ENCODE data around the gene PDE9A. TPM values are rescaled to one million over a fixed set of nuclear protein-coding genes. Genes with fewer than 3 reads are reported as not detected.

PDE9A gene
- total RNA-seq, 1 donor from 2014 or later: 3.9 TPM

- no peaks in the 10 kb centered on the region for H3K36me3 ChIP-seq (ENCODE audit: control insufficient read depth, insufficient read depth, low read length)
- no peak overlapping the region for H3K4me3 ChIP-seq (ENCODE audit: low read depth, low read length)
- no peak for TF ChIP-seq CTCF (IDR thresholded peaks at IDR 0.05; ENCODE audit: insufficient read depth, low read length, poor library complexity, severe bottlenecking)
- no peak for DNase-seq (ENCODE audit: low read depth)
- peaks cover 62% of the 10 kb centered on the region for H3K27me3 ChIP-seq (ENCODE audit: control insufficient read depth, insufficient read depth, low read length)
Observed at GRCh38 chr21:42781150-42781970, 127.9 kb downstream of the PDE9A start.

- Histone ChIP-seq H3K27me3 (ENCODE audit: control insufficient read depth, insufficient read depth, low read length) (peaks cover 60% of the 10 kb centered on the region), H3K4me3 (ENCODE audit: low read depth, low read length) (no peak overlapping the region)
- no peak for TF ChIP-seq CTCF (IDR thresholded peaks at IDR 0.05; ENCODE audit: insufficient read depth, low read length, poor library complexity, severe bottlenecking)
Observed at GRCh38 chr21:42781971-42782722, 128.7 kb downstream of the PDE9A start.

GRCh38 chr21:42782723-42783242, 129.4 kb downstream of the PDE9A start:
- no peak for DNase-seq (ENCODE audit: low read depth)
- no peak for TF ChIP-seq CTCF (IDR thresholded peaks at IDR 0.05; ENCODE audit: insufficient read depth, low read length, poor library complexity, severe bottlenecking)
- peaks cover 53% of the 10 kb centered on the region for H3K27me3 ChIP-seq (ENCODE audit: control insufficient read depth, insufficient read depth, low read length)
- H3K36me3 ChIP-seq (ENCODE audit: control insufficient read depth, insufficient read depth, low read length): no peaks in the 10 kb centered on the region
- H3K4me3 ChIP-seq (ENCODE audit: low read depth, low read length): no peak overlapping the region

More at GRCh38 chr21:42781971-42782722, 128.7 kb downstream of the PDE9A start:
- DNase-seq (ENCODE audit: low read depth): no peak
- no peaks in the 10 kb centered on the region for H3K36me3 ChIP-seq (ENCODE audit: control insufficient read depth, insufficient read depth, low read length)

DNA sequence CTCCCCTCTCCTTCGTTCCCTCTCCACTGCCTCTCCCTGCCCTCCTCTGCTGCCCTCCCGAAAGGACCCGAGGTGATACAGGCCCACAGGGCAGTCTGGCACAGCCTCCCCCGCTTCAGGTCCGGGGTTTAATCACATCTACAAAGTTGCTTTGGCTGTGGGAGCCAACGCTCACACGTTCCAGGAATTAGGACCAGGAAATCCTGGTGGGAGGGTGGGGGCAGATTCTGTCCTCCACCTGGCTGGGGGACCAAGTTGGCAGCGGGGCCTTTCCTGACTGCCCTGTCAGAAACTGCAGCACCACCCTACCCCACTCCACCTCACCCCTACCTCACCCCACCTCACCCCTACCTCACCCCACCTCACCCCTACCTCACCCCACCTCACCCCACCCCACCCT, 130.9 kb downstream of the PDE9A start:
- no peak for DNase-seq (ENCODE audit: low read depth)
- H3K4me3 ChIP-seq (ENCODE audit: low read depth, low read length): no peak overlapping the region
- H3K27me3 ChIP-seq (ENCODE audit: control insufficient read depth, insufficient read depth, low read length): peaks cover 47% of the 10 kb centered on the region
- TF ChIP-seq CTCF (IDR thresholded peaks at IDR 0.05; ENCODE audit: insufficient read depth, low read length, poor library complexity, severe bottlenecking): no peak
- H3K36me3 ChIP-seq (ENCODE audit: control insufficient read depth, insufficient read depth, low read length): no peaks in the 10 kb centered on the region

DNA sequence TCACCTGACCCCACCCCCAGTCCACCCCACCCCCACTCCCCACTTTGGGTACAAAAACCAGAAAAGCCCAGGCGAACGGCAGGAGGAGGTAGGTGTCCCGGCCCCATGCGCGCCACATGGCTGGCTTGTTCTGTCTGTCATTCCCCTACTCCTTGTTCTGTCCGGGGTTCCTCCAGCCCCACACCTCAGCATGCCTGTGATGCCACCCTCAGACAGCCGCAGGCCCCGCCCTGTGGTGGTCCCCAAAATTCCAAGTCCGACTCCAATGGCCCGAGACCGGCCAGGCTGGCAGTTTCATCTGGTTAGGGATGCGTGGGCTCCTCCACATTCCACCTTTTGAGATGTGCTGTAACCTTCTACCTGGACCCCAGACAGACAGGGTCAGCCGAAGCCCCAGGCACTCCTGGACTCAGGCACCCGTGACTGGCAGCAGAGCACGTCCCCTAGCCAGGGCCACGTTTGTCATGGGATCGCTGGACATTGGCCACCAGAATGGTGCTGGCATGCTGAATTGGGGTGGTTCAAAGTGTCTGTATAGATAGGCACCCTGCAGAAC, 131.6 kb downstream of the PDE9A start:
- no peak for TF ChIP-seq CTCF (IDR thresholded peaks at IDR 0.05; ENCODE audit: insufficient read depth, low read length, poor library complexity, severe bottlenecking)
- H3K4me3 ChIP-seq (ENCODE audit: low read depth, low read length): no peak overlapping the region
- peaks cover 41% of the 10 kb centered on the region for H3K27me3 ChIP-seq (ENCODE audit: control insufficient read depth, insufficient read depth, low read length)
- no peak for DNase-seq (ENCODE audit: low read depth)
- no peaks in the 10 kb centered on the region for H3K36me3 ChIP-seq (ENCODE audit: control insufficient read depth, insufficient read depth, low read length)

Measured in kidney epithelial cell (primary cell).